Karpas-422 (cell line): ENCODE measurements around the gene PRRC2B. TPM values are rescaled to one million over a fixed set of nuclear protein-coding genes. Genes with fewer than 3 reads are reported as not detected.
"Not testable (repeated sequence)": the region's sequence is repeated elsewhere in the genome, so short reads cannot be mapped to it uniquely, and the experiment has no call there.

ENCODE experiments used
- DNase-seq: peaks from one replicate; pipeline ENCODE4 v3.0.0-alpha.2; 2015
- H2AFZ ChIP-seq: fragments of 200-600 bp; sonication (generic); 2 replicates; pipeline ENCODE4 v1.6.1; 2014; ENCODE audit warnings: antibody characterized with exemption, low read length, mixed read lengths
- H3K27ac ChIP-seq: fragments of 200-600 bp; sonication (generic); 2 replicates; pipeline ENCODE4 v1.5.1; 2014; ENCODE audit warnings: mild to moderate bottlenecking, low read length, moderate library complexity
- H3K27me3 ChIP-seq: fragments of 200-600 bp; sonication (generic); 2 replicates; pipeline ENCODE4 v1.6.1; 2014; ENCODE audit warnings: low read length, mixed read lengths
- H3K36me3 ChIP-seq: fragments of 200-600 bp; sonication (generic); 2 replicates; pipeline ENCODE4 v1.6.1; 2014; ENCODE audit warnings: low read length, mixed read lengths; ENCODE audit not compliant: insufficient read depth
- H3K4me1 ChIP-seq: fragments of 200-600 bp; sonication (generic); 2 replicates; pipeline ENCODE4 v1.6.1; 2014; ENCODE audit warnings: mild to moderate bottlenecking, low read length, mixed read lengths
- H3K4me2 ChIP-seq: fragments of 200-600 bp; sonication (generic); 2 replicates; pipeline ENCODE4 v1.6.1; 2014; ENCODE audit warnings: low read length, low read depth, mild to moderate bottlenecking; ENCODE audit not compliant: poor library complexity, severe bottlenecking
- H3K4me3 ChIP-seq: fragments of 200-600 bp; sonication (generic); 2 replicates; pipeline ENCODE4 v1.5.1; 2014; ENCODE audit warnings: mild to moderate bottlenecking, antibody characterized with exemption, low read length, mixed read lengths
- H3K79me2 ChIP-seq: fragments of 200-600 bp; sonication (generic); 2 replicates; pipeline ENCODE4 v1.6.1; 2014; ENCODE audit warnings: mild to moderate bottlenecking, low read length, mixed read lengths
- H3K9ac ChIP-seq: fragments of 200-600 bp; sonication (generic); 2 replicates; pipeline ENCODE4 v1.6.0; 2014; ENCODE audit warnings: low read length
- H3K9me2 ChIP-seq: fragments of 200-600 bp; sonication (generic), shearing (Covaris generic); replicated peaks from 2 replicates; pipeline ENCODE4 v1.6.0; 2014; ENCODE audit warnings: mild to moderate bottlenecking, low read length, moderate library complexity; ENCODE audit not compliant: insufficient read depth
- H3K9me3 ChIP-seq: fragments of 300-700, 200-600 bp; sonication (generic); 2 replicates; pipeline ENCODE4 v1.6.1; 2014; ENCODE audit warnings: low read length, mixed read lengths
- H4K20me1 ChIP-seq: fragments of 200-600 bp; sonication (generic); 2 replicates; pipeline ENCODE4 v1.6.1; 2014; ENCODE audit warnings: mild to moderate bottlenecking, antibody characterized with exemption, low read length, low read depth; ENCODE audit not compliant: insufficient read depth
- total RNA-seq: library from RNA; depleted of rRNA; stranded (reverse); fragments of >200 nt; shearing (Covaris generic); gene quantifications from 2 replicates; pipeline ENCODE4 v1.2.3, GENCODE V29; 2014; ENCODE audit warnings: low replicate concordance

The PRRC2B gene
- total RNA-seq, 1 experiment from 2014 or later: 83.8 TPM

DNA sequence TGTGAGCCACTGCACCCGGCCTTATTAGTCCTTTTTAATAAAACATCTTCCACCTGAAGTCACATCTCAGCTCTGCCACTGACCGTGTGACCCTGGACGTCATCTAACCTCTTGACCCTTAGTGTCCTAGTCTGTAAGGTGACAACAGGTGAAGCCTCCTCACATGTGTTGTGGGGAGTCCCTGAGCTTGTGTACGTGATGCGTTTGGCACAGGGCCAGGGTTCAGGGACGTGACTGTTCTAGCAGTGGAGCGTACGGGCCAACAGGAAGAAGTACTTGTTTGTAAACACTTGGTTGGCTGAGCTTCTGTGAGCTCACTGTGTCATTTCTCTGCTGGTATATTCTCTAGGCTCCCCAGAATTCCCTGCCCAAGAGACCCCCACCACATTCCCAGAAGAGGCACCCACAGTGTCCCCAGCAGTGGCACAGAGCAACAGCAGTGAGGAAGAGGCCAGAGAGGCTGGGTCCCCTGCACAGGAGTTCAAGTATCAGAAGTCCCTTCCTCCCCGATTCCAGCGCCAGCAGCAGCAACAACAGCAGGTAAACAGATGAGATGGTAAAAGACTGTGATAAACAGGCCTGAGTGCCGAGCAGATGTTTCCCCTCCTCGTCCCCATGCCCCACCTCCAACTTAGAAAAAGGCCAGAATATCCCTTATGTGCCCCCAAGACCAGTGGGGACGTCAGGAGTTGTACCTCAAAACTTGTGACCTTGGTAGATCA, 73.5 kb downstream of the PRRC2B start:
- no peak for DNase-seq
- H3K27me3 ChIP-seq: no peaks in the 10 kb centered on the region
- no peak overlapping the region for H3K4me2 ChIP-seq
- H3K36me3 ChIP-seq: peaks cover 68% of the 10 kb centered on the region
- H3K4me3 ChIP-seq: no peak overlapping the region
- H4K20me1 ChIP-seq: peaks cover 30% of the 10 kb centered on the region
- H3K4me1 ChIP-seq: no peaks in the 10 kb centered on the region
- no peak overlapping the region for H2AFZ ChIP-seq
- H3K27ac ChIP-seq: no peak overlapping the region
- H3K9me3 ChIP-seq: no peaks in the 10 kb centered on the region
- H3K79me2 ChIP-seq: peaks cover 60% of the 10 kb centered on the region
- no peaks in the 10 kb centered on the region for H3K9me2 ChIP-seq
- no peak overlapping the region for H3K9ac ChIP-seq

DNA sequence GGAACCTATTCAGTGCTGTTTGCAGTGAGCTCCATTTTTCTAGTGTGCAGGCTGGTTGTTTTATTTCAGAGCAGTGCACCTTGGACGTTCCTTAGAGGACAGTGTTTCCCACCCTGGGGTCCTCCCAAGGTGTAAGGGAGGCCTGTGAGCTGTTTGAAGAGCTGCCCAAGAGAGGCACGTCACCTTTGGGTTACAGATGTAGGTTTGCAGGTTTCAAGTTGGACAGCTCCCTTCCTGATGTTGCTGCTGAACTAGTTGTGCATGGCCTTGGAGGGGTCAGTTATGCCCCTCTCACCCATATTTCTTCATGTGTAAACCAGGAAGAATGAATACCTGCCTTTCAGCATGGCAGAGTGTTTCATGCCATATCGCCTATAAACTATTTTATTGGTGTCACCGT, 74.1 kb downstream of the PRRC2B start:
- H3K4me2 ChIP-seq: no peak overlapping the region
- no peaks in the 10 kb centered on the region for H3K4me1 ChIP-seq
- peaks cover 63% of the 10 kb centered on the region for H3K79me2 ChIP-seq
- H4K20me1 ChIP-seq: peaks cover 27% of the 10 kb centered on the region
- H3K27ac ChIP-seq: no peak overlapping the region
- H3K9me2 ChIP-seq: no peaks in the 10 kb centered on the region
- no peak overlapping the region for H3K4me3 ChIP-seq
- no peak for DNase-seq
- H3K27me3 ChIP-seq: no peaks in the 10 kb centered on the region
- no peak overlapping the region for H2AFZ ChIP-seq
- H3K36me3 ChIP-seq: peaks cover 68% of the 10 kb centered on the region
- no peaks in the 10 kb centered on the region for H3K9me3 ChIP-seq
- no peak overlapping the region for H3K9ac ChIP-seq

DNA sequence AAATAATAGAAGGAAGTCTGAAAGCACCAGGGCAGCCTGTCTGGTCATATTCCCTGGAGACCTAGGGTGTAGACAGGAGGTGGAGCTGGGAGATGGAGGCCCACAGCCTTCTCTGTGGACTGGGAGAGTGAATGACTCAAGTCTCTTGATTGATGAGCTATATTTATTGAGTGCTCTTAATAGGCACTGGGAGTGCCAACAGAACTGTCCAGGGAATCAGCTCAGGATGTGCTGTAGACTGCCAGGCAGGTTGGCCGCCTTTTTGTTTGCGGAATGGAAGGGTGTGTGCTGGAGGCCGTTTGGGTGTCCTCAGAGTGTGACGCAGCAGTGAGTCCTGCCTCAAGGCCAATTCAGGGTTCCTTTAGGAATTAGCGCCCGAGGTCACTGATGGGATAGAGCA, 75.5 kb downstream of the PRRC2B start:
- no peaks in the 10 kb centered on the region for H3K4me1 ChIP-seq
- H3K9me2 ChIP-seq: no peaks in the 10 kb centered on the region
- H3K79me2 ChIP-seq: peaks cover 56% of the 10 kb centered on the region
- peaks cover 74% of the 10 kb centered on the region for H3K36me3 ChIP-seq
- DNase-seq: no peak
- no peak overlapping the region for H3K9ac ChIP-seq
- H3K27me3 ChIP-seq: no peaks in the 10 kb centered on the region
- H3K27ac ChIP-seq: no peak overlapping the region
- H4K20me1 ChIP-seq: peaks cover 25% of the 10 kb centered on the region
- no peak overlapping the region for H3K4me3 ChIP-seq
- no peaks in the 10 kb centered on the region for H3K9me3 ChIP-seq
- H3K4me2 ChIP-seq: no peak overlapping the region
- no peak overlapping the region for H2AFZ ChIP-seq

DNA sequence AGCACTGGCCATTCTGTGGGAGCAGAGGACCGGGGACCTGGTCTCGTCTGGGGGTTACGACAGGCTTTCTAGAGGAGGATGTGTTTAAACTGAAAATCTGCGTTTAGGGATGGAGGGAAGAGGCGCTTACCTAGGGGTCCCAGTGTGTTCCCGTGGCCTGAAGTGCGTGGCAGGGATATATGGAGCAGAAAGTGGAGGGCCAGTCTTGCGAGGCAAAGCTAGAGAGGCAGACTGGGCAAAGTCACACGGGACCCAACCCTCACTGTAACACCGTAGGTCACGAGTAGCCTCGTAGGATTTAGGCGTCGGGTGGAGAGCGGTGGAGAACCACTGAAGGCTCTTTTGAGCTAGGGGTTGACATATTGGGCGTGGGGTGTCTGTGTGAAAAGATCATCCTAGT, 76.1 kb downstream of the PRRC2B start:
- Histone ChIP-seq H3K27me3 (no peaks in the 10 kb centered on the region), H3K36me3 (peaks cover 73% of the 10 kb centered on the region), H2AFZ (no peak overlapping the region), H3K4me2 (no peak overlapping the region), H3K9me2 (no peaks in the 10 kb centered on the region), H3K9me3 (no peaks in the 10 kb centered on the region), H3K4me1 (no peaks in the 10 kb centered on the region), H4K20me1 (peaks cover 19% of the 10 kb centered on the region), H3K9ac (no peak overlapping the region), H3K27ac (no peak overlapping the region), H3K79me2 (peaks cover 50% of the 10 kb centered on the region), H3K4me3 (no peak overlapping the region)
- no peak for DNase-seq

DNA sequence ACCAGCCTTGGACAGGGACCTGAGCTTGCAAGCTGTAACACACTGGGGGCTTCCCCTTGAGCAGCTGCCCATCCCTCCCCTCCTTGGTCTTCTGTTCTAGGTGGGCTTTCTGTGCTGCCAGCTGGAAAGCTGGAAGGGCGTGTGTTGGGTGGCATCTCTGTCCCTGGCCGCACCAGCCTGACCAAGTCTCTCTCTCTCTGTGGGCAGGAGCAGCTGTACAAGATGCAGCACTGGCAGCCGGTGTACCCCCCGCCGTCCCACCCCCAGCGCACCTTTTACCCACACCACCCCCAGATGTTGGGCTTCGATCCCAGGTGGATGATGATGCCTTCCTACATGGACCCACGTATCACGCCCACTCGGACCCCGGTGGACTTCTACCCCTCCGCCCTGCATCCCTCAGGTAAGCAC, 76.7 kb downstream of the PRRC2B start:
- Histone ChIP-seq H3K27ac (no peak overlapping the region), H3K4me1 (no peaks in the 10 kb centered on the region), H2AFZ (no peak overlapping the region), H3K27me3 (no peaks in the 10 kb centered on the region), H3K4me2 (no peak overlapping the region), H3K9ac (no peak overlapping the region), H3K79me2 (peaks cover 45% of the 10 kb centered on the region), H3K36me3 (peaks cover 68% of the 10 kb centered on the region), H4K20me1 (peaks cover 17% of the 10 kb centered on the region), H3K9me2 (no peaks in the 10 kb centered on the region), H3K4me3 (no peak overlapping the region), H3K9me3 (no peaks in the 10 kb centered on the region)
- DNase-seq: no peak

DNA sequence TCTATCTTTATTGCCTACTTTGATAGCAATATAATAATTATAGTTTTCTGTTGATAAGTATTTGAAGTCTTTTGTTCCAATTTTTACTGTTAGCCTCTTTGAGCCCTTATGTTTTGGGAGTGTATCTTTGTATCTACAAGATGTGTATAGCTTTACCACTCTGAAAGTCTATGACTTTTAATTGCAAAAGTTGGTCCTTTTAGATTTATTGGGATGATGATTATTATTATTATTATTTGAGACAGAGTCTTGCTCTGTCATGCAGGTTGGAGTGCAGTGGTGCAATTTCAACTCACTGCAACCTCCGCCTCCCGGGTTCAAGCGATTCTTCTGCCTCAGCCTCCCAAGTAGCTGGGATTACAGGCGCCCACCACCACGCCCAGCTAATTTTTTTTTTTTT, 78.2 kb downstream of the PRRC2B start:
- not testable (repeated sequence) for H3K4me3 ChIP-seq, H3K9me3 ChIP-seq, H3K4me2 ChIP-seq, DNase-seq, H3K9ac ChIP-seq, H3K9me2 ChIP-seq, H2AFZ ChIP-seq, H3K4me1 ChIP-seq, H3K27ac ChIP-seq, H3K27me3 ChIP-seq
- H4K20me1 ChIP-seq: peaks cover 23% of the 10 kb centered on the region
- H3K36me3 ChIP-seq: peaks cover 60% of the 10 kb centered on the region
- peaks cover 39% of the 10 kb centered on the region for H3K79me2 ChIP-seq

DNA sequence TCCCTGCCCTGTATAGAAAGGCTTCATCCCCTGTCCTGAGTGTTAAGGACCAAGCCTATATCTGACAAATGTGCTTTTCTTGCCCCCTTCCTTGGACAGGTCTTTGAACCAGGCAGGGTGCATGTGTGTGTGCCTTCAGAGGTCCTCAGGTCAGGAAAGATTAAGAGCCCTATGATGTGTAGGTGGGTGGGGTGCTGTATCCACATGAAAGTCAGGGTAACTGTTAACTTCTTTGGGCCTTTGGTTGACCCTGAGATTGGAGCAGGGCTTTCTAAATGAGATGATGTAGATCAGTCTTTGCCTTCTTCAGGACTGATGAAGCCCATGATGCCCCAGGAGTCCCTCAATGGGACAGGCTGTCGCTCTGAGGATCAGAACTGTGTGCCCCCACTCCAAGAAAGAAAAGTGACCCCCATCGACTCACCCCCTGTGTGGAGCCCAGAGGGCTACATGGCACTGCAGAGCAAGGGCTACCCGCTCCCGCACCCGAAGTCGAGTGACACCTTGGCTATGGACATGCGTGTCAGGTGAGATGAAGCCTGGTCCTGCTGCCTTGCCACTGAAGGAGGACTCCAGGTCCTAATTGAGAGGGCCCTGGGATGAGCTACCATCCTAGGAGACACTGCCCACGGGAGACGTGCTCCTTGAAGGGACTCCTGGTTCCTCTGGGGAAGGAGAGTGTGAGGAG, 79.5 kb downstream of the PRRC2B start:
- peaks cover 37% of the 10 kb centered on the region for H3K79me2 ChIP-seq
- H3K36me3 ChIP-seq: peaks cover 52% of the 10 kb centered on the region
- H2AFZ ChIP-seq: no peak overlapping the region
- peaks cover 29% of the 10 kb centered on the region; the same call in 1 of the 2 replicates for H4K20me1 ChIP-seq
- no peak overlapping the region for H3K4me2 ChIP-seq
- H3K9me3 ChIP-seq: no peaks in the 10 kb centered on the region
- no peaks in the 10 kb centered on the region for H3K27me3 ChIP-seq
- DNase-seq: no peak
- no peaks in the 10 kb centered on the region for H3K4me1 ChIP-seq
- H3K9me2 ChIP-seq: no peaks in the 10 kb centered on the region
- H3K27ac ChIP-seq: no peak overlapping the region
- no peak overlapping the region for H3K9ac ChIP-seq
- no peak overlapping the region for H3K4me3 ChIP-seq

DNA sequence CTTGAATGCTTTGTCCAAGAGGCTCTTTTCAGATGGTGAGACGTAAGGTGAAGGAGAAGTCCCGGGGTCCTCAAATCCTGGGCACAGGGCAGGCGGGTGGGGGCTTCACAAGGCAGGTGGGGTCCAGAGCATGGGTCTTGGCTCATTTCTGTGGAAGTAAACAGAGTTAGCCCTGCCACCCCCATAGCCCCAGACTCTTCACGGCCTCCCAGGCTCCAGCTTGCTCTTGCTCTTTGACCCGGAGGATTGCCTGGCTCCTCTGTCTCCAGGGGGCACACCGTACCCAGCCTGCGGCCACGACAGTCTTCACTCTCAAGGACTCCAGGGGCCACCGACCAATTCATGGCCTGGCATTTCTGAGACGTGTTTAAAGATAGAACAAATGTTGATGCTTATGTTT, 80.0 kb downstream of the PRRC2B start:
- Histone ChIP-seq H3K9ac (no peak overlapping the region), H3K4me2 (no peak overlapping the region), H2AFZ (no peak overlapping the region), H3K79me2 (peaks cover 40% of the 10 kb centered on the region), H3K9me2 (no peaks in the 10 kb centered on the region), H3K4me3 (no peak overlapping the region), H3K9me3 (no peaks in the 10 kb centered on the region), H3K4me1 (no peaks in the 10 kb centered on the region), H3K27ac (no peak overlapping the region), H3K36me3 (peaks cover 52% of the 10 kb centered on the region), H3K27me3 (no peaks in the 10 kb centered on the region), H4K20me1 (peaks cover 32% of the 10 kb centered on the region; the same call in 1 of the 2 replicates)
- no peak for DNase-seq
